ENCODE measurements around the gene ARL16.

Gene ARL16

DNA sequence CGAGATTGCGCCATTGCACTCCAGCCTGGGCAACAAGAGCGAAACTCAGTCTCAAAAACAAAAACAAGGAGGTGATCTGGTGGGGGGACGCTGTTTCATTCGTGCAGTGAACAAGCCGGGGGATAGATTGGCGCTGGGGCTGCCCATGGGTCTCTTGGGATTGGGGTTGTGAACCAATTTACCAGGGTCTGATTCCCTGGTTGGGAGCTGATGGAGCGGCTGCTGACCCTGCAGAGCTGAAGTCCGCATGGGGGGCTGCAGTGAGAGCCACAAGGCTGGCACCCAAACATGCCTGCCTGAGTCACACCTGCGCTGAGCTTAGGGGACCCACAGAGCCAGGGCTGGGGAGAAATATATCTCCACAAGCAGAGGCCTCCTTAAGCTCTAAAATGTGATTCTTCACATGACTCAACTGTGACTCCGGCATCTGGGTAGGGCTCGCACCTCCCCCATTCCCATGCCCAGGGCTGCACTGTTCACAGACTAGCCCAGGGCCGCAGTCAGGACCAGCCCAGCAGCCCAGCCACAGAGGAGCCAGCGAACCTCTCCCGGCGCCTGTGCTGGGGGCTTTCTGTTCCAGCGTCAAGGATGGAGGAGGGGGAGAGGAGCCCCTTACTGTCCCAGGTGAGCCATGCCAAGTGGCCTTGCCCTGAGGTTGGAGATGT, 41.6 kb downstream of the ARL16 start:
- no peak for DNase-seq

DNA sequence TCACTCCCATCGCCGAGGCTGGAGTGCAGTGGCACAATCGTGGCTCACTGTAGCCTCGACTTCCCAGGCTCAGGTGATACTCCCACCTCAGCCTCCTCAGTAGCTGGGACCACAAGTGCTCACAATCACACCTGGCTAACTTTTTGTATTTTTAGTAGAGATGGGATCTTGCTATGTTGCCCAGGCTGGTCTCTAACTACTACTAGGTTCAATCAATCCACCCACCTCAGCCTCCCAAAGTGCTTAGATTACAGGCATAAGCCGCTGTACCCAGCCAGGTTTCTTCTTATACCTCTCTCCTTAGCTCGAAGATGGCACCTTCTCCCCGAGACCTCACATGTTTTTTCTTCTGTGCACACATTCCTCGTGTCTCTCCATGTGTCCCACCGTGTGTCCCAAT, 43.6 kb downstream of the ARL16 start:
- DNase-seq, result no peak

DNA sequence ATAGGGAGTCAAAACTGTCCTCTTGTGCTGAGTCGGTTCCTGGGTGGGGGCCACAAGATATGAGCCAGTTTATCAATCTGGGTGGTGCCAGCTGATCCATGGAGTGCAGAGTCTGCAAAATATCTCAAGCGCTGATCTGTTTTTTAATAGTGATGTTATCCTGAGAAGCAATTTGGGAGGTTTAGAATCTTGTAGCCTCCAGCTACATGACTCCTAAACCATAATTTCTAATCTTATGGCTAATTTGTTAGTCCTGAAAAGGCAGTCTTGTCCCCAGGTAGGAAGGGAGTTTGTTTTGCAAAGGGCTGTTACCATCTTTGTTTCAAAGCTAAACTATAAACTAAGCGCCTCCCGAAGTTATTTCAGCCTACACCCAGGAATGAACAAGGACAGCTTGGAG, 44.9 kb downstream of the ARL16 start:
- no peak for DNase-seq

DNA sequence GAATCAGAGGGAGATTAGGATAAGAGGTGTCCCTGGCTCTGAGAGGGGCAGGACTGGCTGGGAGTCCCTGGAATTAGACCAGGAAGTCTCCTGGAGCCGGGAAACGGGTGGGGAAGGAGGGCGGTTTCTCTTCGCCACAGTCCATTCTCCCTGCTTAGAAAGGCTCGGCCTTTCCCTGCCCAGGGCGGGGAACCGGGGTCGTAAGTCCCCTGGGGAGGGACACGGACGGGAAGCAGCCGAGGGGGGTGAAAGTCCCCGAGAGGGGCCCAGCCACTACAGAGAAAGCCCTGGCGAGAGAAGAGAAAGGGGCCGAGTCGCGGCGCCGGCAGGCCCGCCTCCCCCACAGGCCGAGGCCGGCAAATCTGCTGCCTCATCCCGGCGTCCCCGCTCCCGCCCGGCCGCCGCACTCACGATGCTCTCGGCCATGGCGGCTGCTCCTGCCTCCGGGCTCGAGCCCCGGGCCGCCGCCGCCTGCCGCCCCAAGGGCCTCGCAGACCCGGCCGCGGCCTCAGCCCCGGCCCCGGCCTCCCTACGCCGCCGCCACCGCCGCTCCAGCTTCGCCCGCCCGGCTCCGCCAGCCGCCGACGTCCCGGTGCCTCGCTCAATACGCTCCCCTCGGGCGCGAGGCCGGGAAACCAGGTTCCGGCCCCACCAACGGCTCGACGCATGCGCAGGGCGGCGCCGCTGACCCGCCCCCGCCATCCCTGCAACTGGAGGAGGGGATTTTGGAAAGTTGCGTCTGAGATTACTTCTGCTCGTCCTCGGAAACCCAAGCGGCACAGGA, 46.9 kb downstream of the ARL16 start, which contains the start of the genes NPLOC4 and TSPAN10:
Gene NPLOC4 (minus strand): TSS at position 608 of the 784 bp plus-strand sequence. CDS start 182 bp downstream, at position 426.
Gene TSPAN10 (plus strand): TSS at position 692 of the 784 bp plus-strand sequence. CDS start 5,217 bp downstream, outside the sequence.
- peak; percentile 91 to 94 for DNase-seq

DNA sequence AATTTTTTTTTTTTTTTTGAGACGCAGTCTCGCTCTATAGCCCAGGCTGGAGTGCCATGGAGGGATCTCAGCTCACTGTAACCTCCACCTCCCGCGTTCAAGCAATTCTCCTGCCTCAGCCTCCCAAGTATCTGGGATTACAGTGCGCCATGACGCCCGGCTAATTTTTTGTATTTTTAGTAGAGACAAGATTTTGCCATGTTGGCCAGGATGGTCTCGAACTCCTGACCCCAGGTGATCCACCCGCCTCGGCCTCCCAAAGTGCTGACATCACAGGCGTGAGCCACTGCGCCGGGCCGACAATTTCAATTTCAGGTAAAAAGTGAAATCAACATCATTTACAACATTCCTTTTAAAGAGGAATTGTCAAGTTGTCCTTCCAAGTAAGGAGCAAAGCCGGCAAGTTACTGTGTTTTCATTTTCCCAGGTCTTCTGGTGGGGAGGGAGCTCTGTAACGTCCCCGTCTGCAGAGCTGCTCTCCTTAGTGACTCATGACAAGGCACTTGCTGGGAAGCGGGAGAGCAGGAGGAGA, 47.6 kb downstream of the ARL16 start:
- no peak for DNase-seq

DNA sequence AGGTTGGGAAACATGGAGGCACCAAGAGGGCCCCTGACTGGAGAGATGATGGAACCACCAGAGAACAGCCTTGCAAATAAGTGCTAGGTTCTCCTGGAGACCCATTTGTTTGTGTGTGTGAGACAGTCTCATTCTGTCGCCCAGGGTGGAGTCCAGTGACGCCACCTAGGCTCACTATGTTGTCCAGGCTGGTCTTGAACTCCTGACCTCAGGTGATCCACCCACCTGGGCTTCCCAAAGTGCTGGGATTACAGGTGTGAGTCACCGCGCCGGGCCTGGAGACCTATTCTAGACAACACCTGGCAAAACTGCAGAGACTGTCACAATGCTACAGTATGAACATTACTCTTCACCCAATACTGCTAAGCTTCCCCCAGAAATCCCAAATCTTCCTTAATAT, 48.2 kb downstream of the ARL16 start:
- DNase-seq, result no peak

DNA sequence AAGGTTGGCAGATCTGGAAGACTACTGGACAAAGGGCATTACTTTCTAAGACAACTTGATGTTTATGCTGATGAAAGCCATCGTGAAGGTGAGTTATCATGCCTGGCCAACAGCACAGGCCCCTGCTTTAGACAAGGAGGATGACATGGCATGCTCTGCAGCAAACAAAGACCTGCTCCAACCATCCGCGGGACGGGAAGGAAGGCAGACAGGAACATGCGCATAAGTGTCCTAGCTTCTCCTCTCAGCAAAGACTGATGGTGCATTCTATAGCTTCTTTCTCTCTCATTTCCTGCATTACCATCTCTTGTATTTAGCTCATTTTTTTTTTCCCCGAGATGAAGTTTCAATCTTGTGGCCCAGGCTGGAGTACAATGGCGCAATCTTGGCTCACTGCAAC, 52.1 kb downstream of the ARL16 start:
- no peak for DNase-seq

All from activated T-cell treated with anti-CD3 and anti-CD28 coated beads, Interleukin-2, amount 50 U/mL, for 48 hours (primary cell).